Natural killer cell (primary cell): ENCODE measurements around the gene PLA2G1B. TPM values are rescaled to one million over a fixed set of nuclear protein-coding genes. Genes with fewer than 3 reads are reported as not detected.

Experiments used
- ATAC-seq, 3 donors: fragments of 150-1000 bp in 2 of 3; fragments of 200-7000 bp in 1 of 3; cut with Tn5 transposase; 1 replicate in 1 of 3; 2 replicates in 2 of 3; pipeline ENCODE4 v1.10.0; 2021; ENCODE audit warnings: mild to moderate bottlenecking in 2 of 3, moderate library complexity in 2 of 3
- DNase-seq, 2 donors: peaks; one replicate each; pipeline versions ENCODE4 v3.0.0 to v3.0.0-alpha.2; 2013 to 2021; ENCODE audit warnings: mixed read lengths in 1 of 2
- H3K27ac ChIP-seq: one replicate; pipeline ENCODE4 v1.5.1; 2013; ENCODE audit warnings: mild to moderate bottlenecking, low read length
- H3K27me3 ChIP-seq: one replicate; pipeline ENCODE4 v1.6.1; 2013; ENCODE audit warnings: low read length; ENCODE audit not compliant: control insufficient read depth, insufficient read depth
- H3K36me3 ChIP-seq: one replicate; pipeline ENCODE4 v1.6.1; 2013; ENCODE audit warnings: low read length; ENCODE audit not compliant: control insufficient read depth, insufficient read depth
- H3K4me1 ChIP-seq: one replicate; pipeline ENCODE4 v1.6.1; 2013; ENCODE audit warnings: low read length; ENCODE audit not compliant: control insufficient read depth, insufficient read depth
- H3K4me3 ChIP-seq: one replicate; pipeline ENCODE4 v1.5.1; 2013; ENCODE audit warnings: low read length
- H3K9me3 ChIP-seq: one replicate; pipeline ENCODE4 v1.6.1; 2013; ENCODE audit warnings: low read length; ENCODE audit not compliant: control insufficient read depth, insufficient read depth
- H3K27ac Mint-ChIP-seq, 2 donors: one replicate each; pipeline ENCODE4 v1.8.0; 2022; ENCODE audit warnings: mild to moderate bottlenecking in 2 of 2, mixed read lengths in 2 of 2, moderate library complexity in 1 of 2
- H3K27me3 Mint-ChIP-seq, 2 donors: one replicate each; pipeline ENCODE4 v1.8.0; 2022; ENCODE audit warnings: low read depth in 2 of 2, mixed read lengths in 2 of 2
- H3K36me3 Mint-ChIP-seq: one replicate; pipeline ENCODE4 v1.8.0; 2022; ENCODE audit warnings: mixed read lengths
- H3K4me1 Mint-ChIP-seq, 2 donors: one replicate each; pipeline ENCODE4 v1.8.0; 2022; ENCODE audit warnings: mixed read lengths in 2 of 2
- H3K4me3 Mint-ChIP-seq: one replicate; pipeline ENCODE4 v1.8.0; 2022; ENCODE audit warnings: mild to moderate bottlenecking, moderate library complexity, mixed read lengths
- H3K9me3 Mint-ChIP-seq, 2 donors: one replicate each; pipeline ENCODE4 v1.8.0; 2022; ENCODE audit warnings: mixed read lengths in 2 of 2
- CTCF ChIP-seq: fragments of 200-600 bp; IDR thresholded peaks from one replicate; pipeline ENCODE4 v1.8.0; 2022; ENCODE audit warnings: antibody characterized with exemption
- WGBS: methylation state at CpG from one replicate; pipeline ENCODE4 v1.1.7; 2013; ENCODE audit warnings: missing lambda C conversion rate; ENCODE audit not compliant: insufficient coverage; 5-methylcytosine and 5-hydroxymethylcytosine counted together
- intact Hi-C: fragments of 100-400 bp; cut with micrococcal nuclease; formaldehyde crosslinking; loops from one replicate; pipeline ENCODE4 v1.14.2; 2022
- total RNA-seq, 4 donors: library from RNA; stranded (reverse); fragments of 120-200 nt in 1 of 4; gene quantifications; one replicate each; pipeline versions ENCODE4 v1.2.3 to v1.2.4, GENCODE V29; 2013 to 2022

Gene PLA2G1B
- total RNA-seq, 3 donors from 2014 or later (not counting 1 experiment from before 2014, with no cell fraction given): 0.52 TPM; not detected in 2

GRCh38 chr12:120278137-120279069 lies 49.2 kb downstream of the PLA2G1B start:
- Mint-ChIP-seq H3K4me1 (no peaks in the 10 kb centered on the region), H3K27ac (no peak overlapping the region), H3K9me3 (no peaks in the 10 kb centered on the region), H3K4me3 (no peak overlapping the region), H3K36me3 (no peaks in the 10 kb centered on the region), H3K27me3 (no peaks in the 10 kb centered on the region)
- intact Hi-C loops: no loop called here
- Histone ChIP-seq H3K4me3 (no peak overlapping the region), H3K4me1 (no peaks in the 10 kb centered on the region), H3K9me3 (no peaks in the 10 kb centered on the region), H3K36me3 (no peaks in the 10 kb centered on the region), H3K27ac (no peak overlapping the region), H3K27me3 (no peaks in the 10 kb centered on the region)
- 93% methylated on average over 55 of the region's 57 CpGs for WGBS
- no peak for DNase-seq
- no peak for ATAC-seq
- no peak for TF ChIP-seq CTCF

DNA sequence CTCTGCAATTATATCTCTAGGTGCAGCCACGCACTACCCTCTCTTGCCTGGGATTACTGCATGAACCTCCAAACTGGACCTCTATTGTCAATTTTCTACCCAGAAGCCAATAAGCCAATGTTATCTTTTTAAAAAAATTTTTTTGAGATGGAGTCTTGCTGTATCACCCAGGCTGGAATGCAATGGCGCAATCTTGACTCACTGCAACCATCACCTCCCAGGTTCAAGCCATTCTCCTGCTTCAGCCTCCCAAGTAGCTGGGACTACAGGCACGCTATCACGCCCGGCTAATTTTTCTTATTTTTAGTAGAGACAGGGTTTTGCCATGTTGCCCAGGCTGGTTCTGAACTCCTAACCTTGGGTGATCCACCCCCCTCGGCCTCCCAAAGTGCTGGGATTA lies 50.8 kb downstream of the PLA2G1B start:
- no peak overlapping the region for H3K27ac ChIP-seq
- H3K9me3 Mint-ChIP-seq: no peaks in the 10 kb centered on the region
- no peaks in the 10 kb centered on the region for H3K4me1 Mint-ChIP-seq
- no peak for TF ChIP-seq CTCF
- no peak overlapping the region for H3K4me3 ChIP-seq
- H3K4me3 Mint-ChIP-seq: no peak overlapping the region
- no peaks in the 10 kb centered on the region for H3K27me3 Mint-ChIP-seq
- H3K36me3 ChIP-seq: no peaks in the 10 kb centered on the region
- WGBS: 98% methylated on average over 5 of the region's 6 CpGs
- intact Hi-C loops: no loop called here
- DNase-seq: no peak
- no peaks in the 10 kb centered on the region for H3K27me3 ChIP-seq
- no peak for ATAC-seq
- no peaks in the 10 kb centered on the region for H3K9me3 ChIP-seq
- H3K27ac Mint-ChIP-seq: no peak overlapping the region
- H3K36me3 Mint-ChIP-seq: no peaks in the 10 kb centered on the region
- no peaks in the 10 kb centered on the region for H3K4me1 ChIP-seq

Other genes with a start within 250 kb of the PLA2G1B start
- gene RAB35, start 211.0 kb downstream of the PLA2G1B start, total RNA-seq: 10 to 100 TPM; 65.0 to 85.9 (median 81.2) TPM
- gene GCN1, start 133.1 kb downstream of the PLA2G1B start, total RNA-seq: 100 to 1,000 TPM; 119 to 141 (median 120) TPM
- gene RPLP0, start 126.7 kb downstream of the PLA2G1B start, total RNA-seq: 100 to 1,000 TPM; 587 to 791 (median 689) TPM
- 100 to 1,000 TPM; 436 to 504 (median 478) TPM for gene PXN, start 62.0 kb downstream of the PLA2G1B start, total RNA-seq
- over 10,000 TPM; 12,095 to 13,816 (median 12,822) TPM for gene RNU4-2, start 35.9 kb downstream of the PLA2G1B start, total RNA-seq
- gene RNU4-1, start 34.5 kb downstream of the PLA2G1B start, total RNA-seq: 1,000 to 10,000 TPM in 2 of 3 donors, 100 to 1,000 TPM in 1; 768 to 1,610 (median 1,101) TPM
- gene SIRT4, start 25.5 kb downstream of the PLA2G1B start, total RNA-seq: 1 to 10 TPM; 2.0 to 2.1 (median 2.1) TPM
- not detected for gene MSI1, start 41.4 kb upstream of the PLA2G1B start, total RNA-seq
- gene COX6A1, start 110.3 kb upstream of the PLA2G1B start, total RNA-seq: 100 to 1,000 TPM; 152 to 189 (median 163) TPM
- gene TRIAP1, start 118.6 kb upstream of the PLA2G1B start, total RNA-seq: 10 to 100 TPM; 21.3 to 25.8 (median 24.2) TPM
- gene GATC, start 118.7 kb upstream of the PLA2G1B start, total RNA-seq: 10 to 100 TPM; 16.5 to 22.8 (median 20.5) TPM
- gene SRSF9, start 142.0 kb upstream of the PLA2G1B start, total RNA-seq: 100 to 1,000 TPM; 175 to 191 (median 179) TPM
- 100 to 1,000 TPM in 1 of 3 donors, 10 to 100 TPM in 2; 69.7 to 110 (median 77.2) TPM for gene DYNLL1, start 168.3 kb upstream of the PLA2G1B start, total RNA-seq
- 10 to 100 TPM; 11.4 to 17.1 (median 14.6) TPM for gene COQ5, start 201.4 kb upstream of the PLA2G1B start, total RNA-seq
- gene RNF10, start 206.6 kb upstream of the PLA2G1B start, total RNA-seq: 100 to 1,000 TPM; 371 to 488 (median 389) TPM